Measurements from ENCODE around the gene TSPAN9. TPM values are rescaled to one million over a fixed set of nuclear protein-coding genes. Genes with fewer than 3 reads are reported as not detected.

Gene TSPAN9
- total RNA-seq, 1 donor from 2014 or later = 23.8 TPM

- H3K27ac Mint-ChIP-seq (ENCODE audit: unreplicated experiment) = no peak overlapping the region
- no peak for TF ChIP-seq CTCF (conservative IDR thresholded peaks at IDR 0.05)
- H3K36me3 Mint-ChIP-seq (ENCODE audit: low read depth) = no peaks in the 10 kb centered on the region
- H3K9me3 Mint-ChIP-seq = no peaks in the 10 kb centered on the region
- H3K4me3 Mint-ChIP-seq = no peak overlapping the region
- peaks cover 40% of the 10 kb centered on the region for H3K4me1 Mint-ChIP-seq
- no peak for DNase-seq (ENCODE audit: low read depth, low spot score)
- no peaks in the 10 kb centered on the region for H3K27me3 Mint-ChIP-seq (ENCODE audit: low read depth)
Measured at GRCh38 chr12:3216726-3217682, 139.8 kb downstream of the TSPAN9 start.

- H3K27ac Mint-ChIP-seq (ENCODE audit: unreplicated experiment) = no peak overlapping the region
- peaks cover 38% of the 10 kb centered on the region for H3K4me1 Mint-ChIP-seq
- H3K4me3 Mint-ChIP-seq = no peak overlapping the region
- no peaks in the 10 kb centered on the region for H3K9me3 Mint-ChIP-seq
- H3K36me3 Mint-ChIP-seq (ENCODE audit: low read depth) = no peaks in the 10 kb centered on the region
- H3K27me3 Mint-ChIP-seq (ENCODE audit: low read depth) = no peaks in the 10 kb centered on the region
- TF ChIP-seq CTCF (conservative IDR thresholded peaks at IDR 0.05) = no peak
- DNase-seq (ENCODE audit: low read depth, low spot score) = no peak
Measured at GRCh38 chr12:3217683-3218079, 140.5 kb downstream of the TSPAN9 start.

- no peak overlapping the region for H3K27ac Mint-ChIP-seq (ENCODE audit: unreplicated experiment)
- no peaks in the 10 kb centered on the region for H3K36me3 Mint-ChIP-seq (ENCODE audit: low read depth)
- H3K27me3 Mint-ChIP-seq (ENCODE audit: low read depth) = no peaks in the 10 kb centered on the region
- H3K4me1 Mint-ChIP-seq = peaks cover 31% of the 10 kb centered on the region
- DNase-seq (ENCODE audit: low read depth, low spot score) = no peak
- H3K4me3 Mint-ChIP-seq = no peak overlapping the region
- TF ChIP-seq CTCF (conservative IDR thresholded peaks at IDR 0.05) = no peak
- no peaks in the 10 kb centered on the region for H3K9me3 Mint-ChIP-seq
Measured at GRCh38 chr12:3218228-3219171, 141.3 kb downstream of the TSPAN9 start.

GRCh38 chr12:3219233-3219632, 142.1 kb downstream of the TSPAN9 start:
- no peak for TF ChIP-seq CTCF (conservative IDR thresholded peaks at IDR 0.05)
- Mint-ChIP-seq H3K36me3 (ENCODE audit: low read depth) (no peaks in the 10 kb centered on the region), H3K27me3 (ENCODE audit: low read depth) (no peaks in the 10 kb centered on the region), H3K9me3 (no peaks in the 10 kb centered on the region), H3K27ac (ENCODE audit: unreplicated experiment) (no peak overlapping the region), H3K4me3 (no peak overlapping the region), H3K4me1 (peaks cover 26% of the 10 kb centered on the region)
- DNase-seq (ENCODE audit: low read depth, low spot score) = no peak

Measured in neural crest cell (in vitro differentiated cells).